ENCODE results near the gene RGL2. TPM values are rescaled to one million over a fixed set of nuclear protein-coding genes. Genes with fewer than 3 reads are reported as not detected.

The RGL2 gene
- total RNA-seq, 1 experiment from 2014 or later: 43.4 TPM

- Histone ChIP-seq H3K36me3 (replicated peaks; ENCODE audit: control insufficient read depth, insufficient read depth, low read length) (no peaks in the 10 kb centered on the region), H3K27me3 (ENCODE audit: control insufficient read depth, insufficient read depth, low read length) (peaks cover 17% of the 10 kb centered on the region; the same call in 1 of the 2 replicates), H3K4me3 (ENCODE audit: insufficient read depth, low read depth, low read length) (peak overlapping the region; percentile 87)
- peak; percentile 85 for DNase-seq
These were observed 14.5 kb upstream of the RGL2 start for GRCh38 chr6:33313105-33313708.

GRCh38 chr6:33312361-33313104 is 13.8 kb upstream of the RGL2 start:
- H3K36me3 ChIP-seq (replicated peaks; ENCODE audit: control insufficient read depth, insufficient read depth, low read length): no peaks in the 10 kb centered on the region
- peaks cover 17% of the 10 kb centered on the region; the same call in 1 of the 2 replicates for H3K27me3 ChIP-seq (ENCODE audit: control insufficient read depth, insufficient read depth, low read length)
- H3K4me3 ChIP-seq (ENCODE audit: insufficient read depth, low read depth, low read length): peak overlapping the region; percentile 87
- DNase-seq: peak; percentile 96

GRCh38 chr6:33306356-33306755 is 7.6 kb upstream of the RGL2 start:
- Histone ChIP-seq H3K36me3 (replicated peaks; ENCODE audit: control insufficient read depth, insufficient read depth, low read length) (peaks cover 3% of the 10 kb centered on the region; the same call in 1 of the 2 replicates), H3K27me3 (ENCODE audit: control insufficient read depth, insufficient read depth, low read length) (no peaks in the 10 kb centered on the region), H3K4me3 (ENCODE audit: insufficient read depth, low read depth, low read length) (no peak overlapping the region)
- no peak for DNase-seq

GRCh38 chr6:33305052-33305451 is 6.3 kb upstream of the RGL2 start:
- H3K36me3 ChIP-seq (replicated peaks; ENCODE audit: control insufficient read depth, insufficient read depth, low read length): peaks cover 3% of the 10 kb centered on the region; the same call in 1 of the 2 replicates
- H3K4me3 ChIP-seq (ENCODE audit: insufficient read depth, low read depth, low read length): no peak overlapping the region
- H3K27me3 ChIP-seq (ENCODE audit: control insufficient read depth, insufficient read depth, low read length): no peaks in the 10 kb centered on the region
- DNase-seq: no peak

GRCh38 chr6:33304216-33304615 is 5.5 kb upstream of the RGL2 start:
- Histone ChIP-seq H3K27me3 (ENCODE audit: control insufficient read depth, insufficient read depth, low read length) (no peaks in the 10 kb centered on the region), H3K36me3 (replicated peaks; ENCODE audit: control insufficient read depth, insufficient read depth, low read length) (peaks cover 3% of the 10 kb centered on the region; the same call in 1 of the 2 replicates), H3K4me3 (ENCODE audit: insufficient read depth, low read depth, low read length) (no peak overlapping the region)
- no peak for DNase-seq

GRCh38 chr6:33301877-33302276 is 3.1 kb upstream of the RGL2 start:
- no peak for DNase-seq
- H3K27me3 ChIP-seq (ENCODE audit: control insufficient read depth, insufficient read depth, low read length): no peaks in the 10 kb centered on the region
- H3K4me3 ChIP-seq (ENCODE audit: insufficient read depth, low read depth, low read length): no peak overlapping the region
- peaks cover 3% of the 10 kb centered on the region; the same call in 1 of the 2 replicates for H3K36me3 ChIP-seq (replicated peaks; ENCODE audit: control insufficient read depth, insufficient read depth, low read length)

GRCh38 chr6:33299237-33299944 is 649 bp upstream of the RGL2 start:
- Histone ChIP-seq H3K36me3 (replicated peaks; ENCODE audit: control insufficient read depth, insufficient read depth, low read length) (peaks cover 7% of the 10 kb centered on the region), H3K4me3 (ENCODE audit: insufficient read depth, low read depth, low read length) (peak overlapping the region; percentile 88), H3K27me3 (ENCODE audit: control insufficient read depth, insufficient read depth, low read length) (no peaks in the 10 kb centered on the region)
- DNase-seq: peak; percentile 94

- H3K36me3 ChIP-seq (replicated peaks; ENCODE audit: control insufficient read depth, insufficient read depth, low read length): peaks cover 8% of the 10 kb centered on the region
- peak; percentile 95 for DNase-seq
- no peaks in the 10 kb centered on the region for H3K27me3 ChIP-seq (ENCODE audit: control insufficient read depth, insufficient read depth, low read length)
- H3K4me3 ChIP-seq (ENCODE audit: insufficient read depth, low read depth, low read length): peak overlapping the region; percentile 88
These were observed 578 bp downstream of the RGL2 start for GRCh38 chr6:33297956-33298772.

- Histone ChIP-seq H3K27me3 (ENCODE audit: control insufficient read depth, insufficient read depth, low read length) (no peaks in the 10 kb centered on the region), H3K4me3 (ENCODE audit: insufficient read depth, low read depth, low read length) (peak overlapping the region; percentile 88)
These were observed 1.3 kb downstream of the RGL2 start for GRCh38 chr6:33297406-33297955.

GRCh38 chr6:33296797-33297405 is 1.8 kb downstream of the RGL2 start:
- Histone ChIP-seq H3K4me3 (ENCODE audit: insufficient read depth, low read depth, low read length) (peak overlapping the region; percentile 88), H3K27me3 (ENCODE audit: control insufficient read depth, insufficient read depth, low read length) (no peaks in the 10 kb centered on the region), H3K36me3 (replicated peaks; ENCODE audit: control insufficient read depth, insufficient read depth, low read length) (peaks cover 14% of the 10 kb centered on the region)
- DNase-seq: no peak

More at GRCh38 chr6:33297406-33297955, 1.3 kb downstream of the RGL2 start:
- peaks cover 10% of the 10 kb centered on the region for H3K36me3 ChIP-seq (replicated peaks; ENCODE audit: control insufficient read depth, insufficient read depth, low read length)
- DNase-seq: peak; percentile 96

GRCh38 chr6:33295621-33296369 is 2.9 kb downstream of the RGL2 start:
- Histone ChIP-seq H3K36me3 (replicated peaks; ENCODE audit: control insufficient read depth, insufficient read depth, low read length) (peaks cover 21% of the 10 kb centered on the region), H3K4me3 (ENCODE audit: insufficient read depth, low read depth, low read length) (no peak overlapping the region), H3K27me3 (ENCODE audit: control insufficient read depth, insufficient read depth, low read length) (no peaks in the 10 kb centered on the region)
- DNase-seq: no peak

- Histone ChIP-seq H3K4me3 (ENCODE audit: insufficient read depth, low read depth, low read length) (no peak overlapping the region), H3K27me3 (ENCODE audit: control insufficient read depth, insufficient read depth, low read length) (no peaks in the 10 kb centered on the region), H3K36me3 (replicated peaks; ENCODE audit: control insufficient read depth, insufficient read depth, low read length) (peaks cover 22% of the 10 kb centered on the region)
- DNase-seq: no peak
These were observed 4.5 kb downstream of the RGL2 start for GRCh38 chr6:33294086-33294823.
